GM23338 (cell line): ENCODE results near the gene NEB. TPM values are rescaled to one million over a fixed set of nuclear protein-coding genes. Genes with fewer than 3 reads are reported as not detected.

Source experiments
- ATAC-seq: fragments of 200-7000 bp; cut with Tn5 transposase; 3 replicates; pipeline ENCODE4 v1.9.1; 2020
- DNase-seq: peaks from one replicate; pipeline ENCODE4 v3.0.0-alpha.2; 2015; ENCODE audit warnings: low spot score
- H2AFZ ChIP-seq: fragments of 200-600 bp; sonication (generic); 2 replicates; pipeline ENCODE4 v1.8.0; 2016; ENCODE audit warnings: antibody characterized with exemption, mild to moderate bottlenecking, moderate library complexity
- H3F3A ChIP-seq: fragments of 200-600 bp; sonication (generic); replicated peaks from 2 replicates; pipeline ENCODE4 v1.8.0; 2017; ENCODE audit warnings: antibody characterized with exemption, mixed run types, low read depth
- H3K27ac ChIP-seq: fragments of 200-600 bp; sonication (generic); 2 replicates; pipeline ENCODE4 v1.6.1; 2016; ENCODE audit warnings: low read depth
- H3K27me3 ChIP-seq: fragments of 200-600 bp; sonication (generic); 2 replicates; pipeline ENCODE4 v1.8.0; 2016; ENCODE audit warnings: mild to moderate bottlenecking, mixed run types, moderate library complexity; ENCODE audit not compliant: insufficient read depth
- H3K36me3 ChIP-seq: fragments of 200-600 bp; sonication (generic); 2 replicates; pipeline ENCODE4 v1.8.0; 2016; ENCODE audit warnings: mild to moderate bottlenecking; ENCODE audit not compliant: insufficient read depth
- H3K4me1 ChIP-seq: fragments of 200-600 bp; sonication (generic); 2 replicates; pipeline ENCODE4 v1.8.0; 2016; ENCODE audit warnings: mild to moderate bottlenecking, moderate library complexity; ENCODE audit not compliant: insufficient read depth
- H3K4me2 ChIP-seq: fragments of 200-600 bp; sonication (generic); 2 replicates; pipeline ENCODE4 v1.7.1; 2017; ENCODE audit warnings: mixed run types
- H3K4me3 ChIP-seq: fragments of 200-600 bp; sonication (generic); 2 replicates; pipeline ENCODE4 v1.6.1; 2016; ENCODE audit warnings: mixed run types
- H3K79me2 ChIP-seq: fragments of 200-600 bp; sonication (generic); replicated peaks from 2 replicates; pipeline ENCODE4 v1.8.0; 2017; ENCODE audit warnings: mild to moderate bottlenecking; ENCODE audit not compliant: insufficient read depth
- H3K9me2 ChIP-seq: fragments of 200-600 bp; sonication (generic); 2 replicates; pipeline ENCODE4 v1.8.0; 2017; ENCODE audit not compliant: insufficient read depth
- H4K20me1 ChIP-seq: fragments of 200-600 bp; sonication (generic); replicated peaks from 2 replicates; pipeline ENCODE4 v1.8.0; 2017; ENCODE audit warnings: mild to moderate bottlenecking; ENCODE audit not compliant: insufficient read depth
- H3K27ac Mint-ChIP-seq: 2 replicates; pipeline ENCODE4 v1.8.0; 2020; ENCODE audit warnings: inconsistent platforms, mild to moderate bottlenecking, moderate library complexity, mixed read lengths
- H3K27me3 Mint-ChIP-seq: 3 replicates; pipeline ENCODE4 v1.8.0; 2022; ENCODE audit warnings: low read depth, mild to moderate bottlenecking, moderate library complexity, mixed read lengths, inconsistent platforms; ENCODE audit not compliant: insufficient read depth, poor library complexity
- H3K36me3 Mint-ChIP-seq: 3 replicates; pipeline ENCODE4 v1.8.0; 2021; ENCODE audit warnings: low read depth, mild to moderate bottlenecking, inconsistent platforms, moderate library complexity, mixed read lengths
- H3K4me1 Mint-ChIP-seq: 3 replicates; pipeline ENCODE4 v1.8.0; 2020; ENCODE audit warnings: mild to moderate bottlenecking, inconsistent platforms, mixed read lengths
- H3K4me3 Mint-ChIP-seq: 3 replicates; pipeline ENCODE4 v1.8.0; 2021; ENCODE audit warnings: moderate library complexity, mild to moderate bottlenecking, inconsistent platforms, mixed read lengths
- H3K9me3 Mint-ChIP-seq: 3 replicates; pipeline ENCODE4 v1.8.0; 2020; ENCODE audit warnings: moderate library complexity, mild to moderate bottlenecking, inconsistent platforms, mixed read lengths
- CREB1 ChIP-seq: fragments of 250-450 bp; sonication (Bioruptor Pico); IDR thresholded peaks from 2 replicates; pipeline ENCODE4 v1.5.0; 2020; ENCODE audit warnings: low read depth, mild to moderate bottlenecking, moderate library complexity
- ETS1 ChIP-seq: IDR thresholded peaks from 2 replicates; pipeline ENCODE4 v1.6.1; 2016; ENCODE audit warnings: antibody characterized with exemption
- EZH2 ChIP-seq: fragments of 200-600 bp; sonication (generic); IDR thresholded peaks from one replicate; pipeline ENCODE4 v1.8.0; 2017; ENCODE audit warnings: antibody characterized with exemption, mild to moderate bottlenecking, low read depth; ENCODE audit not compliant: unreplicated experiment
- EZH2phosphoT487 ChIP-seq: fragments of 200-600 bp; sonication (generic); IDR thresholded peaks from one replicate; pipeline ENCODE4 v1.8.1; 2018; ENCODE audit warnings: antibody characterized with exemption; ENCODE audit not compliant: unreplicated experiment
- JUNB ChIP-seq: IDR thresholded peaks from one replicate; pipeline ENCODE4 v1.6.1; 2016; ENCODE audit warnings: antibody characterized with exemption; ENCODE audit not compliant: unreplicated experiment
- NANOG ChIP-seq: IDR thresholded peaks from 2 replicates; pipeline ENCODE4 v1.6.1; 2016; ENCODE audit warnings: antibody characterized with exemption, borderline replicate concordance
- POLR2AphosphoS5 ChIP-seq: IDR thresholded peaks from 2 replicates; pipeline ENCODE4 v1.6.1; 2016; ENCODE audit warnings: antibody characterized with exemption, low read depth
- STAT1 ChIP-seq: IDR thresholded peaks from one replicate; pipeline ENCODE4 v1.6.1; 2016; ENCODE audit warnings: antibody characterized with exemption; ENCODE audit not compliant: unreplicated experiment
- ZNF114 ChIP-seq: fragments of 250-450 bp; sonication (Bioruptor Pico); IDR thresholded peaks from 2 replicates; pipeline ENCODE4 v1.5.0; 2020; ENCODE audit warnings: mild to moderate bottlenecking, moderate library complexity
- ZNF331 ChIP-seq: fragments of 250-450 bp; sonication (Bioruptor Pico); IDR thresholded peaks from 2 replicates; pipeline ENCODE4 v1.5.0; 2020; ENCODE audit warnings: low read depth, mild to moderate bottlenecking, moderate library complexity
- polyA plus RNA-seq: library from polyadenylated mRNA; unstranded; fragments of >200 nt; fragmentation: Nextera tagmentation; extraction: Ambion mirVana; gene quantifications from 2 replicates; pipeline ENCODE4 v1.2.1, GENCODE V29; 2016
- total RNA-seq: library from RNA; depleted of rRNA; stranded (reverse); fragments of >200 nt; shearing (Covaris generic); gene quantifications from 2 replicates; pipeline ENCODE4 v1.2.3, GENCODE V29; 2014
- TF ChIP-seq, protein P1 (sequence below): fragments of 250-450 bp; sonication (Bioruptor Pico); IDR thresholded peaks from 2 replicates; pipeline ENCODE4 v1.5.0; 2020; ENCODE audit warnings: mild to moderate bottlenecking, moderate library complexity
- TF ChIP-seq, protein P2 (sequence below): IDR thresholded peaks from one replicate; pipeline ENCODE4 v1.6.1; 2018; ENCODE audit warnings: antibody characterized with exemption; ENCODE audit not compliant: unreplicated experiment
- TF ChIP-seq, protein P3 (sequence below), 2 experiments: fragments of 200-600 bp in 1 of 2; sonication (generic) in 1 of 2; conservative IDR thresholded peaks; 2 replicates each; pipeline versions ENCODE4 v1.5.1 to v1.6.1; 2016 to 2017; ENCODE audit warnings: antibody characterized with exemption in 2 of 2, low read depth in 2 of 2, mild to moderate bottlenecking in 2 of 2, moderate library complexity in 1 of 2

NEB gene
- total and polyA plus RNA-seq, 2 experiments from 2014 or later, result 6.2 to 13.7 TPM

DNA sequence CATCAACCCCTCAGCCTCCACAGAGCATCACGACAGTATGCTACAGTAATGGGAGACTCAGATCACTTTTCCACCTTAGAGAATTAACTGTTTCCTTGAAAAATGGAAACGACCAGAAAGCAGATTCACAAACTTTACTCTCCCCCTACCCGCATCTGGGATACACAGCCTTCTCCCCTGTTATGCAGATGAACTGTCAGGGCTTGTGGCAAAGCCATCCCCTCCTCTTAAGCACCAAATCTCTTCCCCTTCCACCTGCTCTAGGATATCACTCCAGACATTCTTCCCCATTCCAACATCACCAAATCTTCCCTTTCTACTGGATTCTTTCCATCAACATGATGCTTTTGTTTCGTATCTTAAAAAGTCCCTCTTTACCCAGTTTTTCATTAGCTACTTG lies 26.4 kb downstream of the NEB start:
- no peaks in the 10 kb centered on the region for H3K27me3 Mint-ChIP-seq
- Histone ChIP-seq H3K27me3 (no peaks in the 10 kb centered on the region), H3F3A (no peaks in the 10 kb centered on the region), H3K4me3 (no peak overlapping the region), H3K27ac (no peak overlapping the region), H3K79me2 (no peaks in the 10 kb centered on the region), H3K9me2 (peaks cover 9% of the 10 kb centered on the region; the same call in 1 of the 2 replicates), H3K4me1 (0 out of 2 replicates have a peak, but pooled peaks cover 15% of the 10 kb centered on the region), H2AFZ (peak overlapping the region; percentile 28; the same call in 1 of the 2 replicates), H3K36me3 (peaks cover 5% of the 10 kb centered on the region; the same call in 1 of the 2 replicates), H3K4me2 (peak overlapping the region; percentile 41; the same call in 1 of the 2 replicates), H4K20me1 (no peaks in the 10 kb centered on the region)
- no peak overlapping the region for H3K4me3 Mint-ChIP-seq
- peaks cover 6% of the 10 kb centered on the region for H3K36me3 Mint-ChIP-seq
- H3K9me3 Mint-ChIP-seq, result peaks cover 5% of the 10 kb centered on the region; the same call in 1 of the 3 replicates
- peaks cover 5% of the 10 kb centered on the region for H3K4me1 Mint-ChIP-seq
- no peak overlapping the region for H3K27ac Mint-ChIP-seq
- peak; percentile 12 for DNase-seq
- ATAC-seq, result peak; percentile 63
- no peak for TF ChIP-seq STAT1
- TF ChIP-seq EZH2, result no peak
- TF ChIP-seq, protein P1, sequence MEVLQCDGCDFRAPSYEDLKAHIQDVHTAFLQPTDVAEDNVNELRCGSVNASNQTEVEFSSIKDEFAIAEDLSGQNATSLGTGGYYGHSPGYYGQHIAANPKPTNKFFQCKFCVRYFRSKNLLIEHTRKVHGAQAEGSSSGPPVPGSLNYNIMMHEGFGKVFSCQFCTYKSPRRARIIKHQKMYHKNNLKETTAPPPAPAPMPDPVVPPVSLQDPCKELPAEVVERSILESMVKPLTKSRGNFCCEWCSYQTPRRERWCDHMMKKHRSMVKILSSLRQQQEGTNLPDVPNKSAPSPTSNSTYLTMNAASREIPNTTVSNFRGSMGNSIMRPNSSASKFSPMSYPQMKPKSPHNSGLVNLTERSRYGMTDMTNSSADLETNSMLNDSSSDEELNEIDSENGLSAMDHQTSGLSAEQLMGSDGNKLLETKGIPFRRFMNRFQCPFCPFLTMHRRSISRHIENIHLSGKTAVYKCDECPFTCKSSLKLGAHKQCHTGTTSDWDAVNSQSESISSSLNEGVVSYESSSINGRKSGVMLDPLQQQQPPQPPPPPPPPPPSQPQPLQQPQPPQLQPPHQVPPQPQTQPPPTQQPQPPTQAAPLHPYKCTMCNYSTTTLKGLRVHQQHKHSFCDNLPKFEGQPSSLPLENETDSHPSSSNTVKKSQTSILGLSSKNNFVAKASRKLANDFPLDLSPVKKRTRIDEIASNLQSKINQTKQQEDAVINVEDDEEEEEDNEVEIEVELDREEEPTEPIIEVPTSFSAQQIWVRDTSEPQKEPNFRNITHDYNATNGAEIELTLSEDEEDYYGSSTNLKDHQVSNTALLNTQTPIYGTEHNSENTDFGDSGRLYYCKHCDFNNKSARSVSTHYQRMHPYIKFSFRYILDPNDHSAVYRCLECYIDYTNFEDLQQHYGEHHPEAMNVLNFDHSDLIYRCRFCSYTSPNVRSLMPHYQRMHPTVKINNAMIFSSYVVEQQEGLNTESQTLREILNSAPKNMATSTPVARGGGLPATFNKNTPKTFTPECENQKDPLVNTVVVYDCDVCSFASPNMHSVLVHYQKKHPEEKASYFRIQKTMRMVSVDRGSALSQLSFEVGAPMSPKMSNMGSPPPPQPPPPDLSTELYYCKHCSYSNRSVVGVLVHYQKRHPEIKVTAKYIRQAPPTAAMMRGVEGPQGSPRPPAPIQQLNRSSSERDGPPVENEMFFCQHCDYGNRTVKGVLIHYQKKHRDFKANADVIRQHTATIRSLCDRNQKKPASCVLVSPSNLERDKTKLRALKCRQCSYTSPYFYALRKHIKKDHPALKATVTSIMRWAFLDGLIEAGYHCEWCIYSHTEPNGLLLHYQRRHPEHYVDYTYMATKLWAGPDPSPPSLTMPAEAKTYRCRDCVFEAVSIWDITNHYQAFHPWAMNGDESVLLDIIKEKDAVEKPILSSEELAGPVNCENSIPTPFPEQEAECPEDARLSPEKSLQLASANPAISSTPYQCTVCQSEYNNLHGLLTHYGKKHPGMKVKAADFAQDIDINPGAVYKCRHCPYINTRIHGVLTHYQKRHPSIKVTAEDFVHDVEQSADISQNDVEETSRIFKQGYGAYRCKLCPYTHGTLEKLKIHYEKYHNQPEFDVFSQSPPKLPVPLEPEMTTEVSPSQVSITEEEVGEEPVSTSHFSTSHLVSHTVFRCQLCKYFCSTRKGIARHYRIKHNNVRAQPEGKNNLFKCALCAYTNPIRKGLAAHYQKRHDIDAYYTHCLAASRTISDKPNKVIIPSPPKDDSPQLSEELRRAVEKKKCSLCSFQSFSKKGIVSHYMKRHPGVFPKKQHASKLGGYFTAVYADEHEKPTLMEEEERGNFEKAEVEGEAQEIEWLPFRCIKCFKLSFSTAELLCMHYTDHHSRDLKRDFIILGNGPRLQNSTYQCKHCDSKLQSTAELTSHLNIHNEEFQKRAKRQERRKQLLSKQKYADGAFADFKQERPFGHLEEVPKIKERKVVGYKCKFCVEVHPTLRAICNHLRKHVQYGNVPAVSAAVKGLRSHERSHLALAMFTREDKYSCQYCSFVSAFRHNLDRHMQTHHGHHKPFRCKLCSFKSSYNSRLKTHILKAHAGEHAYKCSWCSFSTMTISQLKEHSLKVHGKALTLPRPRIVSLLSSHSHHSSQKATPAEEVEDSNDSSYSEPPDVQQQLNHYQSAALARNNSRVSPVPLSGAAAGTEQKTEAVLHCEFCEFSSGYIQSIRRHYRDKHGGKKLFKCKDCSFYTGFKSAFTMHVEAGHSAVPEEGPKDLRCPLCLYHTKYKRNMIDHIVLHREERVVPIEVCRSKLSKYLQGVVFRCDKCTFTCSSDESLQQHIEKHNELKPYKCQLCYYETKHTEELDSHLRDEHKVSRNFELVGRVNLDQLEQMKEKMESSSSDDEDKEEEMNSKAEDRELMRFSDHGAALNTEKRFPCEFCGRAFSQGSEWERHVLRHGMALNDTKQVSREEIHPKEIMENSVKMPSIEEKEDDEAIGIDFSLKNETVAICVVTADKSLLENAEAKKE (CRISPR knock-in tag), result no peak
- TF ChIP-seq ZNF114, result no peak
- no peak for TF ChIP-seq JUNB
- no peak for TF ChIP-seq ZNF331 (CRISPR knock-in tag)
- no peak for TF ChIP-seq POLR2AphosphoS5
- no peak for TF ChIP-seq NANOG
- no peak for TF ChIP-seq CREB1 (CRISPR knock-in tag)
- TF ChIP-seq, protein P2, sequence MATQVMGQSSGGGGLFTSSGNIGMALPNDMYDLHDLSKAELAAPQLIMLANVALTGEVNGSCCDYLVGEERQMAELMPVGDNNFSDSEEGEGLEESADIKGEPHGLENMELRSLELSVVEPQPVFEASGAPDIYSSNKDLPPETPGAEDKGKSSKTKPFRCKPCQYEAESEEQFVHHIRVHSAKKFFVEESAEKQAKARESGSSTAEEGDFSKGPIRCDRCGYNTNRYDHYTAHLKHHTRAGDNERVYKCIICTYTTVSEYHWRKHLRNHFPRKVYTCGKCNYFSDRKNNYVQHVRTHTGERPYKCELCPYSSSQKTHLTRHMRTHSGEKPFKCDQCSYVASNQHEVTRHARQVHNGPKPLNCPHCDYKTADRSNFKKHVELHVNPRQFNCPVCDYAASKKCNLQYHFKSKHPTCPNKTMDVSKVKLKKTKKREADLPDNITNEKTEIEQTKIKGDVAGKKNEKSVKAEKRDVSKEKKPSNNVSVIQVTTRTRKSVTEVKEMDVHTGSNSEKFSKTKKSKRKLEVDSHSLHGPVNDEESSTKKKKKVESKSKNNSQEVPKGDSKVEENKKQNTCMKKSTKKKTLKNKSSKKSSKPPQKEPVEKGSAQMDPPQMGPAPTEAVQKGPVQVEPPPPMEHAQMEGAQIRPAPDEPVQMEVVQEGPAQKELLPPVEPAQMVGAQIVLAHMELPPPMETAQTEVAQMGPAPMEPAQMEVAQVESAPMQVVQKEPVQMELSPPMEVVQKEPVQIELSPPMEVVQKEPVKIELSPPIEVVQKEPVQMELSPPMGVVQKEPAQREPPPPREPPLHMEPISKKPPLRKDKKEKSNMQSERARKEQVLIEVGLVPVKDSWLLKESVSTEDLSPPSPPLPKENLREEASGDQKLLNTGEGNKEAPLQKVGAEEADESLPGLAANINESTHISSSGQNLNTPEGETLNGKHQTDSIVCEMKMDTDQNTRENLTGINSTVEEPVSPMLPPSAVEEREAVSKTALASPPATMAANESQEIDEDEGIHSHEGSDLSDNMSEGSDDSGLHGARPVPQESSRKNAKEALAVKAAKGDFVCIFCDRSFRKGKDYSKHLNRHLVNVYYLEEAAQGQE, result no peak
- TF ChIP-seq, protein P3, sequence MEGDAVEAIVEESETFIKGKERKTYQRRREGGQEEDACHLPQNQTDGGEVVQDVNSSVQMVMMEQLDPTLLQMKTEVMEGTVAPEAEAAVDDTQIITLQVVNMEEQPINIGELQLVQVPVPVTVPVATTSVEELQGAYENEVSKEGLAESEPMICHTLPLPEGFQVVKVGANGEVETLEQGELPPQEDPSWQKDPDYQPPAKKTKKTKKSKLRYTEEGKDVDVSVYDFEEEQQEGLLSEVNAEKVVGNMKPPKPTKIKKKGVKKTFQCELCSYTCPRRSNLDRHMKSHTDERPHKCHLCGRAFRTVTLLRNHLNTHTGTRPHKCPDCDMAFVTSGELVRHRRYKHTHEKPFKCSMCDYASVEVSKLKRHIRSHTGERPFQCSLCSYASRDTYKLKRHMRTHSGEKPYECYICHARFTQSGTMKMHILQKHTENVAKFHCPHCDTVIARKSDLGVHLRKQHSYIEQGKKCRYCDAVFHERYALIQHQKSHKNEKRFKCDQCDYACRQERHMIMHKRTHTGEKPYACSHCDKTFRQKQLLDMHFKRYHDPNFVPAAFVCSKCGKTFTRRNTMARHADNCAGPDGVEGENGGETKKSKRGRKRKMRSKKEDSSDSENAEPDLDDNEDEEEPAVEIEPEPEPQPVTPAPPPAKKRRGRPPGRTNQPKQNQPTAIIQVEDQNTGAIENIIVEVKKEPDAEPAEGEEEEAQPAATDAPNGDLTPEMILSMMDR (conservative IDR thresholded peaks at IDR 0.05; ENCODE audit: low read depth in 2 of 2), result no peak
- no peak for TF ChIP-seq EZH2phosphoT487
- no peak for TF ChIP-seq ETS1
